AG04449 (cell line): ENCODE results near the gene PHYKPL.

Experiments used
- CTCF ChIA-PET: fragments of 350-600 bp; formaldehyde crosslinking; extraction: SDS; loops from one replicate; lab custom pipeline; 2021; ENCODE audit warnings: antibody characterized with exemption; lab: Yijun Ruan, JAX
- POLR2A ChIA-PET: fragments of 400-600, 350-600 bp; formaldehyde crosslinking; extraction: SDS; loops from one replicate; lab custom pipeline; 2020; ENCODE audit warnings: antibody characterized with exemption, inconsistent platforms; lab: Yijun Ruan, JAX
- DNase-seq: peaks from one replicate; pipeline ENCODE4 v3.0.0-alpha.2; 2010; ENCODE audit warnings: low read depth, low spot score
- H3K4me3 ChIP-seq: 2 replicates; pipeline ENCODE4 v1.5.1; 2011; ENCODE audit warnings: low read depth, mild to moderate bottlenecking, control low read depth, low read length
- CTCF ChIP-seq: IDR thresholded peaks from one replicate; pipeline ENCODE4 v1.5.1; 2011; ENCODE audit warnings: mild to moderate bottlenecking, moderate library complexity, low read length, control low read depth, inconsistent platforms; ENCODE audit not compliant: insufficient read depth; ENCODE audit errors: missing control alignments

The PHYKPL gene

DNA sequence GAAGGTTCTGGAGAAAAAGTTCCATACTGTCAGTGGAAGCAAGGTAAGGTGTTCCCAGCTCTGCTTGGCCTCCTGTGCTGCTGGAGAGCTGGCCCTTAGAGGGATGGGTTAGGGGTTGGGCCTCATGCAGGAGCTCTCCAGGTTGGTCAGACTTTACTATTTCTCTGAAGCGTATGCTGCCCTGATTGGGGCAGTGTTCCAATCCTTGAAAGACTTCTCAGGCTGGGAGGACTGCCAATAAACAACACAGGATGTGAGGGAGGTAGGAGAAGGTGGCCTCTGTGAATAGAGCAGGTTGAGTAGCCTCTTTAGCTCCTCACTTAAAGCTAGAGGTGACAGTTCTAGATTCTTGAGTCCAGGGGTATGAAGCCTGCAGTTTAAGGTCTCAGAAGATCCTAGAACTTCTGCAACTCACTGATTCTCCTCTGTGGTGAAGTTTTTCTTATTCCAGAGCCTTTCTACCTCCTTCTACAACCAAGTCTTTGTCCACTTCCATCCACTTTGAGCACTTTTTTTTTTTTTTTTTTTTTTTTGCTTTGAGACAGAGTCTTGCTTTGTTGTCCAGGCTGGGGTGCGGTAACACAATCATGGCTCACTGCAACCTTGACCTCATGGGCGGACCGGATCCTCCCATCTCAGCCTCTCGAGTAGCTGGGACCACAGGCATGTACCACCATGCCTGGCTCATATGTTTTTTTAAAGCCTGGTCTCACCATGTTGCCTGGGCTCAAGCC, 25.3 kb downstream of the PHYKPL start:
- peak overlapping the region; percentile 3; the same call in 1 of the 2 replicates for H3K4me3 ChIP-seq
- TF ChIP-seq CTCF, result no peak
- POLR2A ChIA-PET, result interaction anchor here (0.8 kb wide), 1 partner anchor 23 kb away, joined by 3 read pairs; no protein-coding TSS in a partner anchor
- CTCF ChIA-PET, result interaction anchor here (1.3 kb wide), 1 partner anchor 9 kb away, joined by 3 read pairs; no protein-coding TSS in a partner anchor
- no peak for DNase-seq

- CTCF ChIA-PET, result interaction anchor here (1.3 kb wide), 1 partner anchor 10 kb away, joined by 3 read pairs; no protein-coding TSS in a partner anchor
- POLR2A ChIA-PET, result interaction anchor here (0.8 kb wide), 1 partner anchor 23 kb away, joined by 3 read pairs; no protein-coding TSS in a partner anchor
- no peak for DNase-seq
Measured at GRCh38 chr5:178206166-178207101, 26.2 kb downstream of the PHYKPL start.

GRCh38 chr5:178205749-178206047, 26.9 kb downstream of the PHYKPL start:
- TF ChIP-seq CTCF, result no peak
- peak overlapping the region; percentile 93 for H3K4me3 ChIP-seq
- DNase-seq, result no peak
- ChIA-PET POLR2A (no interaction called here), CTCF (no interaction called here)

More at GRCh38 chr5:178206166-178207101, 26.2 kb downstream of the PHYKPL start:
- TF ChIP-seq CTCF, result no peak
- H3K4me3 ChIP-seq, result peak overlapping the region; percentile 93

DNA sequence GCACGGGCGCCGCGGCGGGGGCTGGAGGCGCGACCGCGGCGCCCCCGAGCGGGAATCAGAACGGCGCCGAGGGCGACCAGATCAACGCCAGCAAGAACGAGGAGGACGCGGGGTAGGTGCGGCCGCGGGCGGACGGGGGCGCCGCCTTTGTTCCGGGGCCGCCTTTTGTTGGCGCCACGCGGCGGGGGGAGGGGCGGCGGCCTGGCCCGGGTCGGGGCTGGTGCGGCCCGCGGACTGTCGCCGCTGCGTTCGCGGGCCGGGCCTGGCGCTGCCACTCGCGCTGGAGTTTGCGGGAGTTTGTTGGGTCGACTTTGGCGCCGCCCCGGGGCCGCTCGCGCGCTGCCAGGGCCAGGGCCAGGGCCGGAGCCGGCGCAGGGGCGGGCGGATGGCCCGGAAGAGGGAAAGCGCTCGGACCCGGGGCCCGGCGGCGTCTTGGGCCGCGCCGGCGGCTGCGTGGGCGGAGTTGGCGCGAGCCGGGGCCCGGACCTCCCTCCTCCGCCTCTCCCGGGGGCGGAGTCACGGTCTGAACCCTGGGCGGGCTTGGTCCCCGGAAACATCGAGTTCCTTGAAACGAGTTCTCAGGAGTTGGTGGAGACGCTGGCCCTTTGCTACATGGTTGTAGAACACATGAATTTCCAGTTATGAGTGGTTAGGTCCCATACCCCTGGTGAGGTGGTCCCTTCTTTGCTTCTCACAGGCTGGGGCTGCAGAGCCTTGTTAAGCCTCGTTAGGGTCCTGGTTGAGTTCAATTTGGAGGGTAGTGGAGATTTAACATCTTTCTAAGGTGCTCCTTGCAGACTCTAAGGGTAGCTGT, 27.5 kb downstream of the PHYKPL start:
- H3K4me3 ChIP-seq, result peak overlapping the region; percentile 93
- no peak for DNase-seq
- ChIA-PET POLR2A (interaction anchor here (0.6 to 1.5 kb wide), 9 partner anchors 9 to 127 kb away, joined by 3 to 30 read pairs (median 6); partner anchors contain the start of genes NHP2 and PHYKPL), CTCF (no interaction called here)
- no peak for TF ChIP-seq CTCF

DNA sequence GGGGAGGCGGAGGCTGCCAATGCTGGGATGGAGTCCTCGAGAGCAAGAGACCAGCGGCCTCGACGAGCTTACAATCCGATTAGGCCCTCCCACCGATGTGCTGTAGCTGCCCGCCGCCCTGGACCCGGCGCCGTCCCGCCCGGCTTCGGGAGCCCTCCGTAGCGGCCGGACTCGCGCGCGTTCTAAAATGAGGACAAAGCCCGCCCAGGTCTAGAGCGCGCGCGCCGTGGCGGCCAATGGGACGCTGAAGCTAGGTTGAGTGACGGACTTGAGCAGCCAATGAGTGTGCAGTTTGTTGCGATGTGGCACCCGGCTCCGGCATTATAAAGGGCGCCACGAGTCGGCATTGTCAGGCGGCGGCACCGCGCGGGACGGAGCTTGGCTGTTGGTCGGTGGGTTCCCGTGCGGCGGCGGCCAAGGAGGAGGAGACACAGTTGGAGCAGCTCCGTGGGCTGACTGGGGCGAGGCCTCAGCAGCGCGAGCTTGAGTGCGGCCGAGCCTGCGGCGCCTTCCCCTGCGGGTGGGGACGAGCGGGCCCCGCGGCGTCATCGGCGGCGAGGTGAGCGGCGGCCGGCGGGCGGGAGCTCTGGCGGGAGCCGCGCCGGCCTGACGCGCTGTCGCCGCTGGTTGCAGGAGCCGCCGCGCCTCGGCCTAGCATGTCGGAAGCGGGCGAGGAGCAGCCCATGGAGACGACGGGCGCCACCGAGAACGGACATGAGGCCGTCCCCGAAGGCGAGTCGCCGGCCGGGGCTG, 28.2 kb downstream of the PHYKPL start, which contains the start of gene HNRNPAB:
HNRNPAB (plus strand) TSS at position 352 of the 753 bp plus-strand sequence; CDS start at position 657, 305 bp downstream.
- H3K4me3 ChIP-seq, result peak within 1 kb of the TSS; percentile 93
- CTCF ChIA-PET, result no interaction called here
- TF ChIP-seq CTCF, result no peak
- POLR2A ChIA-PET, result interaction anchor here (0.5 to 1.5 kb wide), 17 partner anchors 9 to 1912 kb away, joined by 3 to 30 read pairs (median 3); partner anchors contain the start of genes NHP2, PHYKPL and TBC1D9B
- DNase-seq, result peak; percentile 82
